K562 (cell line): Measurements from ENCODE around the gene DHRS13. TPM values are rescaled to one million over a fixed set of nuclear protein-coding genes. Genes with fewer than 3 reads are reported as not detected.
A peak's percentile ranks its signal among the peaks of the same experiment; 100 is the strongest.

Source experiments
- ATAC-seq: fragments of 200-7000 bp; cut with Tn5 transposase; 3 replicates; pipeline ENCODE4 v1.9.1; 2020; ENCODE audit warnings: moderate library complexity
- BruUV-seq: library from RNA; stranded (reverse); fragments of 400-500 nt; replicated peaks from 2 replicates; lab custom pipeline; 2021; lab: Mats Ljungman, UMichigan
- CTCF ChIA-PET: fragments of 300-600 bp; formaldehyde crosslinking; extraction: SDS; loops from one replicate; lab custom pipeline; 2021; ENCODE audit warnings: low intra/inter-chr PET ratio; lab: Yijun Ruan, JAX
- POLR2A ChIA-PET: fragments of 300-600, 350-650 bp; sonication (Branson Sonifier 250); formaldehyde crosslinking; extraction: SDS; loops from one replicate; lab custom pipeline; 2021; ENCODE audit warnings: antibody characterized with exemption, inconsistent platforms; lab: Yijun Ruan, JAX
- DNase-seq, 4 experiments: peaks; one replicate each; pipeline versions ENCODE4 v3.0.0 to v3.0.0-alpha.2; 2011 to 2018; ENCODE audit warnings: low spot score in 3 of 4, mixed read lengths in 3 of 4; ENCODE audit errors: extremely low read depth in 1 of 4
- FAIRE-seq: peaks from 2 replicates; lab custom pipeline; 2011; peaks lifted over from hg19 to GRCh38; lab: Jason Lieb, UNC
- H2AFZ ChIP-seq: 2 replicates; pipeline ENCODE4 v1.6.0; 2011; ENCODE audit warnings: low read depth, low read length, control low read depth, inconsistent platforms
- H3K27ac ChIP-seq: fragments of 200-600 bp; 3 replicates; pipeline ENCODE4 v1.8.0; 2011; ENCODE audit warnings: low read depth, mild to moderate bottlenecking, control low read depth, inconsistent platforms, low read length, moderate library complexity, mixed read lengths; ENCODE audit errors: extremely low read depth
- H3K27me3 ChIP-seq, 2 experiments: fragments of 300-600 bp in 1 of 2; 2 replicates in 1 of 2; 3 replicates in 1 of 2; pipeline versions ENCODE4 v1.6.0 to v1.8.0; 2011; ENCODE audit warnings: inconsistent platforms in 2 of 2, low read length in 2 of 2, mild to moderate bottlenecking in 1 of 2, mixed read lengths in 1 of 2, moderate library complexity in 1 of 2; ENCODE audit not compliant: control insufficient read depth in 2 of 2, insufficient read depth in 2 of 2
- H3K36me3 ChIP-seq: fragments of 300-600 bp; 3 replicates; pipeline ENCODE4 v1.8.0; 2011; ENCODE audit warnings: mild to moderate bottlenecking, low read length, inconsistent platforms; ENCODE audit not compliant: control insufficient read depth, insufficient read depth
- H3K4me1 ChIP-seq, 2 experiments: fragments of 200-600 bp in 1 of 2; replicated peaks in 1 of 2; 2 replicates in 1 of 2; 3 replicates in 1 of 2; pipeline versions ENCODE4 v1.5.1 to v1.8.0; 2011; ENCODE audit warnings: inconsistent platforms in 2 of 2, low read length in 2 of 2, mild to moderate bottlenecking in 1 of 2, mixed read lengths in 1 of 2, moderate library complexity in 1 of 2; ENCODE audit not compliant: control insufficient read depth in 2 of 2, insufficient read depth in 2 of 2
- H3K4me2 ChIP-seq: 2 replicates; pipeline ENCODE4 v1.6.1; 2011; ENCODE audit warnings: low read length, control low read depth, inconsistent platforms, mixed read lengths; ENCODE audit not compliant: insufficient read depth
- H3K4me3 ChIP-seq: fragments of 200-600 bp; sonication (generic), shearing (Covaris generic); 2 replicates; pipeline ENCODE4 v1.5.1; 2016; ENCODE audit warnings: control low read depth, inconsistent platforms
- H3K79me2 ChIP-seq: fragments of 200-600 bp; 3 replicates; pipeline ENCODE4 v1.8.0; 2011; ENCODE audit warnings: low read length, inconsistent platforms; ENCODE audit not compliant: control insufficient read depth, insufficient read depth
- H3K9ac ChIP-seq, 2 experiments: 2 replicates each; pipeline versions ENCODE4 v1.6.0 to v1.6.1; 2011; ENCODE audit warnings: low read depth in 2 of 2, low read length in 2 of 2, control low read depth in 1 of 2, inconsistent platforms in 1 of 2, mild to moderate bottlenecking in 1 of 2, mixed read lengths in 1 of 2; ENCODE audit not compliant: insufficient read depth in 1 of 2
- H3K9me1 ChIP-seq: one replicate; pipeline ENCODE4 v1.6.0; 2011; ENCODE audit warnings: inconsistent platforms, mild to moderate bottlenecking, low read length, moderate library complexity; ENCODE audit not compliant: control insufficient read depth, insufficient read depth
- H3K9me3 ChIP-seq: replicated peaks from 2 replicates; pipeline ENCODE4 v1.5.1; 2011; ENCODE audit warnings: low read depth, low read length, inconsistent platforms; ENCODE audit not compliant: control insufficient read depth, insufficient read depth
- H4K20me1 ChIP-seq: replicated peaks from 2 replicates; pipeline ENCODE4 v1.6.1; 2011; ENCODE audit warnings: low read length, inconsistent platforms, mixed read lengths; ENCODE audit not compliant: control insufficient read depth, insufficient read depth
- HDAC8 ChIP-seq: fragments of 450-650 bp; IDR thresholded peaks from 2 replicates; pipeline ENCODE4 v1.6.1; 2016; ENCODE audit warnings: mild to moderate bottlenecking, missing genetic modification characterization, moderate library complexity, missing compliant biosample characterization
- KLF16 ChIP-seq: IDR thresholded peaks from 2 replicates; pipeline ENCODE4 v1.6.1; 2016; ENCODE audit warnings: antibody characterized with exemption
- NCOR1 ChIP-seq: fragments of 450-650 bp; IDR thresholded peaks from 2 replicates; pipeline ENCODE4 v1.6.1; 2016; ENCODE audit warnings: mild to moderate bottlenecking, moderate library complexity
- POLR2G ChIP-seq: fragments of 200-400 bp; formaldehyde crosslinking; IDR thresholded peaks from 2 replicates; pipeline ENCODE4 v1.6.1; 2017; ENCODE audit warnings: low read depth, mild to moderate bottlenecking, antibody characterized with exemption, low read length, moderate library complexity
- RBBP5 ChIP-seq: fragments of 200-600 bp; sonication (generic); IDR thresholded peaks from 2 replicates; pipeline ENCODE4 v1.6.1; 2012; ENCODE audit warnings: borderline replicate concordance, mild to moderate bottlenecking, low read length, control low read depth, inconsistent platforms; ENCODE audit not compliant: insufficient read depth, poor library complexity, severe bottlenecking
- SMAD4 ChIP-seq: fragments of 250-450 bp; sonication (Bioruptor Pico); conservative IDR thresholded peaks from 2 replicates; pipeline ENCODE4 v1.8.0; 2021; ENCODE audit warnings: inconsistent platforms, mild to moderate bottlenecking, moderate library complexity
- SMARCA4 ChIP-seq: fragments of 450-650 bp; IDR thresholded peaks from 2 replicates; pipeline ENCODE4 v1.6.1; 2016
- STAT5A ChIP-seq: IDR thresholded peaks from 2 replicates; pipeline ENCODE4 v1.6.1; 2012; ENCODE audit warnings: low read length, inconsistent platforms, borderline replicate concordance
- XRCC5 ChIP-seq: fragments of 200-400 bp; formaldehyde crosslinking; IDR thresholded peaks from 2 replicates; pipeline ENCODE4 v1.6.1; 2017; ENCODE audit warnings: low read depth, mild to moderate bottlenecking, low read length
- WGBS: fragments of 100-300 bp; shearing (Covaris generic); methylation state at CpG from one replicate; pipeline ENCODE4 v1.1.6; 2016; ENCODE audit warnings: low coverage, mixed read lengths; ENCODE audit not compliant: insufficient coverage; ENCODE audit errors: missing lambda C conversion rate; 5-methylcytosine and 5-hydroxymethylcytosine counted together
- in situ Hi-C: fragments of 300-500 bp; cut with MboI; formaldehyde crosslinking; loops from 4 replicates; pipeline ENCODE4 v1.15.0; 2018; ENCODE audit warnings: inconsistent platforms, mixed read lengths
- intact Hi-C: fragments of 100-400 bp; cut with micrococcal nuclease; formaldehyde crosslinking; loops from 2 replicates; pipeline ENCODE4 v1.14.2; 2022
- polyA plus RNA-seq, 8 experiments: library from polyadenylated mRNA; depleted of rRNA in 4 of 8; stranded (reverse) in 5 of 8; unstranded in 3 of 8; fragments of >200 nt; fragmentation: Nextera tagmentation in 2 of 8; fragmentation: Illumina TruSeq in 1 of 8; extraction: Ambion mirVana in 2 of 8; extraction: Trizol in 1 of 8; gene quantifications; 2 replicates each; pipeline versions ENCODE4 v1.2.1 to v1.2.3, GENCODE V29; 2011 to 2014; ENCODE audit warnings: inconsistent platforms in 1 of 8, missing spikeins in 1 of 8
- total RNA-seq, 7 experiments: library from RNA; depleted of rRNA in 6 of 7; stranded (reverse); fragments of >200 nt in 6 of 7; fragmentation: Illumina TruSeq in 2 of 7; extraction: Trizol in 2 of 7; gene quantifications; 2 replicates each; pipeline versions ENCODE4 v1.2.1 to v1.2.3, GENCODE V29; 2011 to 2021; ENCODE audit warnings: low replicate concordance in 1 of 7
- TF ChIP-seq, protein P1 (sequence below), 2 experiments: fragments of 450-650 bp in 1 of 2; sonication (generic) in 1 of 2; formaldehyde crosslinking in 1 of 2; IDR thresholded peaks in 1 of 2; conservative IDR thresholded peaks in 1 of 2; 2 replicates each; pipeline versions ENCODE4 v1.6.1 to v1.8.1; 2016 to 2023; ENCODE audit warnings: mild to moderate bottlenecking in 2 of 2, moderate library complexity in 2 of 2, inconsistent platforms in 1 of 2, missing genetic modification reagents in 1 of 2
- TF ChIP-seq, protein P2 (sequence below): sonication (generic); formaldehyde crosslinking; IDR thresholded peaks from 2 replicates; pipeline ENCODE4 v1.8.0; 2022; ENCODE audit warnings: missing genetic modification reagents, mild to moderate bottlenecking, borderline replicate concordance

Gene DHRS13
- total and polyA plus RNA-seq, 9 of the 15 experiments (the other 6 are each of a cell fraction or from before 2014, with no cell fraction given) = 0.32 to 52.3 (median 34.3) TPM; not detected in 1

DNA sequence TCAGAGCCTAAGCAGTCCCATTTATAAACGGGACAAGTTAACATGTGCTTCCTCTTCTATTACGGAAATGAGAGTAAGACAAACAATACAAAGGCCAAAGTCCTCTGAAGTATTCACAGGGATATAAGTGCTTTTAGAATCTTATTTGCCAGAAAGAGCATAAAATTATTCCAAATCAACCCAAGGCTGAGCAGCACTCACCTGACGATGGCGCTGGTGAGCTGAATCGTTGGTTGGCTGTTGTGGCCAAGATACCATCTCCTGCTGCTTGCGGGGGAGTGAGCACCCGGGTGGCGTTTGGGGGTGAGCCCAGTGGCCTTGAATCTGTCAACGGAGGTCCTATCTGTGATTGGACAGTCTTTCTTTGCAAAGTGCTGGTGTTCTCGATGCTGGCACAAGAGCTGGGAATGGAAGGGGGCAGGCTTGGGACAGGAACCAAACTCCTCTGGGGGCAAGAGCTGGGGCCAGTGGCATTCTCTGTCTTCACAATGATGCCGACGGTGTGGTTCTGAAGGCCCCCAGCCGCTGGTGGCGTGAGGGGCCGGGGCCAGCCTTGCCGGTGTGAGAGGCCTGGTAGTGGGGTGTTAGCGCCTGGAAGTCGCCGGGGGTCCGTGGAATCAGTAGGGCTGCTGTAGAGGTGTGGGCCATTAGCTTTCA is 9.5 kb upstream of the DHRS13 start (continued):
- TF ChIP-seq SMARCA4 = peak; percentile 94
- TF ChIP-seq, protein P1, sequence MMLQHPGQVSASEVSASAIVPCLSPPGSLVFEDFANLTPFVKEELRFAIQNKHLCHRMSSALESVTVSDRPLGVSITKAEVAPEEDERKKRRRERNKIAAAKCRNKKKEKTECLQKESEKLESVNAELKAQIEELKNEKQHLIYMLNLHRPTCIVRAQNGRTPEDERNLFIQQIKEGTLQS (IDR thresholded peaks at IDR 0.05) = no peak
- TF ChIP-seq, protein P1 (CRISPR knock-in tag; conservative IDR thresholded peaks at IDR 0.05) = no peak; the same call in 1 of the 2 replicates
- peak; percentile 78 for TF ChIP-seq NCOR1
- TF ChIP-seq SMAD4 = peak; percentile 43; the same call in 1 of the 2 replicates
- TF ChIP-seq STAT5A = peak; percentile 69; the same call in 1 of the 2 replicates
- peak; percentile 93 for TF ChIP-seq KLF16

GRCh38 chr17:28911411-28912045 is 8.6 kb upstream of the DHRS13 start:
- ATAC-seq = no peak
- intact Hi-C loops = no loop called here
- Histone ChIP-seq H3K9ac (peak overlapping the region in 1 of 2 experiments; percentile 56; a peak in 1 of 4 replicates), H3K4me2 (no peak overlapping the region)
- CTCF ChIA-PET = interaction anchor here (0.6 to 1.2 kb wide), 2 partner anchors 42 to 296 kb away, joined by 3 to 6 read pairs; no protein-coding TSS in a partner anchor
- TF ChIP-seq POLR2G (peak; percentile 15; the same call in 1 of the 2 replicates), RBBP5 (peak; percentile 14), HDAC8 (tag) (no peak), XRCC5 (0 out of 2 replicates have a peak, but pooled peaks have one; percentile 9)
- TF ChIP-seq, protein P2, sequence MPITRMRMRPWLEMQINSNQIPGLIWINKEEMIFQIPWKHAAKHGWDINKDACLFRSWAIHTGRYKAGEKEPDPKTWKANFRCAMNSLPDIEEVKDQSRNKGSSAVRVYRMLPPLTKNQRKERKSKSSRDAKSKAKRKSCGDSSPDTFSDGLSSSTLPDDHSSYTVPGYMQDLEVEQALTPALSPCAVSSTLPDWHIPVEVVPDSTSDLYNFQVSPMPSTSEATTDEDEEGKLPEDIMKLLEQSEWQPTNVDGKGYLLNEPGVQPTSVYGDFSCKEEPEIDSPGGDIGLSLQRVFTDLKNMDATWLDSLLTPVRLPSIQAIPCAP = no peak
- TF ChIP-seq, all 486 proteins: peak for 3
- 83% methylated on average over 13 of the region's 13 CpGs for WGBS
- POLR2A ChIA-PET = interaction anchor here (0.5 to 2.0 kb wide), 9 partner anchors 13 to 787 kb away, joined by 3 to 15 read pairs (median 4); partner anchors contain the start of genes BLTP2, FLOT2 and RPL23A
- DNase-seq (no peak), FAIRE-seq (no peak)
- peaks cover 5% of the 10 kb centered on the region for H3K9me1 ChIP-seq
- no peaks in the 10 kb centered on the region for H3K27me3 ChIP-seq
- H3K36me3 ChIP-seq = peaks cover 95% of the 10 kb centered on the region
- no peak overlapping the region for H2AFZ ChIP-seq
- H3K9me3 ChIP-seq = peaks cover 4% of the 10 kb centered on the region; the same call in 1 of the 2 replicates
- H3K4me3 ChIP-seq = no peak overlapping the region
- H3K79me2 ChIP-seq = peaks cover 5% of the 10 kb centered on the region; the same call in 1 of the 3 replicates
- peaks cover 40 to 45% of the 10 kb centered on the region in 2 experiments for H3K4me1 ChIP-seq
- peaks cover 11% of the 10 kb centered on the region for H4K20me1 ChIP-seq
- in situ Hi-C loops = no loop called here
- no TSS peak for BruUV-seq
- peak overlapping the region; percentile 19; the same call in 1 of the 3 replicates for H3K27ac ChIP-seq
